GM12891 (cell line): ENCODE results near the gene DLG1.
A peak's percentile ranks its signal among the peaks of the same experiment; 100 is the strongest.
"Not testable (repeated sequence)": the region's sequence is repeated elsewhere in the genome, so short reads cannot be mapped to it uniquely, and the experiment has no call there.

Experiments
- DNase-seq: peaks from one replicate; pipeline ENCODE4 v3.0.0; 2011; ENCODE audit warnings: low spot score; ENCODE audit not compliant: insufficient read length
- FAIRE-seq: peaks from 2 replicates; lab custom pipeline; 2011; peaks lifted over from hg19 to GRCh38; lab: Jason Lieb, UNC
- PAX5 ChIP-seq: IDR thresholded peaks from 2 replicates; pipeline ENCODE4 v1.6.1; 2011; ENCODE audit warnings: low read length, moderate library complexity, mild to moderate bottlenecking; ENCODE audit not compliant: insufficient read depth, severe bottlenecking
- POLR2A ChIP-seq: IDR thresholded peaks from 2 replicates; pipeline ENCODE4 v1.6.1; 2011; ENCODE audit warnings: low read depth, low read length, control low read depth
- POLR2AphosphoS5 ChIP-seq: IDR thresholded peaks from 2 replicates; pipeline ENCODE4 v1.6.1; 2011; ENCODE audit warnings: low read depth, low read length, control low read depth
- POU2F2 ChIP-seq: IDR thresholded peaks from 2 replicates; pipeline ENCODE4 v1.6.1; 2011; ENCODE audit warnings: low read depth, mild to moderate bottlenecking, control low read depth, low read length, moderate library complexity
- SPI1 ChIP-seq: IDR thresholded peaks from 2 replicates; pipeline ENCODE4 v1.6.1; 2011; ENCODE audit warnings: low read depth, low read length, control low read depth
- TAF1 ChIP-seq: IDR thresholded peaks from 2 replicates; pipeline ENCODE4 v1.6.1; 2011; ENCODE audit warnings: low read depth, low read length, control low read depth

DLG1 gene

GRCh38 chr3:197225579-197225978 is 72.8 kb downstream of the DLG1 start:
- no peak for DNase-seq
- FAIRE-seq: no peak
- TF ChIP-seq POU2F2: no peak
- no peak for TF ChIP-seq SPI1
- TF ChIP-seq PAX5: no peak
- no peak for TF ChIP-seq POLR2A
- TF ChIP-seq POLR2AphosphoS5: no peak
- TF ChIP-seq TAF1: no peak

- DNase-seq: peak; percentile 16
- no peak for TF ChIP-seq PAX5
- TF ChIP-seq POLR2AphosphoS5: no peak
- TF ChIP-seq TAF1: no peak
- no peak for TF ChIP-seq POLR2A
- TF ChIP-seq POU2F2: no peak
- TF ChIP-seq SPI1: no peak
- no peak for FAIRE-seq
Measured at GRCh38 chr3:197224034-197224444, 74.4 kb downstream of the DLG1 start.

- FAIRE-seq (no peak), DNase-seq (no peak)
- TF ChIP-seq SPI1 (no peak), PAX5 (no peak), TAF1 (no peak), POU2F2 (no peak), POLR2AphosphoS5 (no peak), POLR2A (no peak)
Measured at GRCh38 chr3:197222937-197223370, 75.5 kb downstream of the DLG1 start.

GRCh38 chr3:197219619-197220018 is 78.8 kb downstream of the DLG1 start:
- TF ChIP-seq POLR2A (no peak), TAF1 (no peak), SPI1 (no peak), POLR2AphosphoS5 (no peak), POU2F2 (no peak), PAX5 (no peak)
- no peak for FAIRE-seq
- no peak for DNase-seq

GRCh38 chr3:197218210-197218609 is 80.2 kb downstream of the DLG1 start:
- no peak for DNase-seq
- FAIRE-seq: no peak
- no peak for TF ChIP-seq PAX5
- TF ChIP-seq POLR2AphosphoS5: no peak
- no peak for TF ChIP-seq SPI1
- TF ChIP-seq POU2F2: no peak
- no peak for TF ChIP-seq POLR2A
- TF ChIP-seq TAF1: no peak

GRCh38 chr3:197216914-197217313 is 81.5 kb downstream of the DLG1 start:
- no peak for TF ChIP-seq POU2F2
- TF ChIP-seq POLR2AphosphoS5: no peak
- no peak for TF ChIP-seq POLR2A
- TF ChIP-seq TAF1: no peak
- TF ChIP-seq PAX5: no peak
- TF ChIP-seq SPI1: no peak
- FAIRE-seq (no peak), DNase-seq (no peak)

GRCh38 chr3:197216169-197216860 is 82.1 kb downstream of the DLG1 start:
- no peak for DNase-seq
- no peak for FAIRE-seq
- TF ChIP-seq PAX5 (no peak), SPI1 (no peak), POLR2AphosphoS5 (no peak), TAF1 (no peak), POLR2A (no peak), POU2F2 (no peak)

- DNase-seq (no peak), FAIRE-seq (no peak)
- no peak for TF ChIP-seq POU2F2
- no peak for TF ChIP-seq TAF1
- TF ChIP-seq POLR2A: no peak
- no peak for TF ChIP-seq SPI1
- TF ChIP-seq PAX5: no peak
Measured at GRCh38 chr3:197212290-197212689, 86.1 kb downstream of the DLG1 start.

GRCh38 chr3:197211698-197212097 is 86.7 kb downstream of the DLG1 start:
- FAIRE-seq, DNase-seq: not testable (repeated sequence)

GRCh38 chr3:197209366-197210260 is 88.8 kb downstream of the DLG1 start:
- TF ChIP-seq POLR2A: no peak
- TF ChIP-seq SPI1: no peak
- no peak for TF ChIP-seq POU2F2
- no peak for TF ChIP-seq TAF1
- TF ChIP-seq PAX5: no peak
- TF ChIP-seq POLR2AphosphoS5: no peak
- DNase-seq: no peak
- FAIRE-seq: no peak
